Measurements from ENCODE around the gene UTP25. TPM values are rescaled to one million over a fixed set of nuclear protein-coding genes. Genes with fewer than 3 reads are reported as not detected.
"Not testable (repeated sequence)": the region's sequence is repeated elsewhere in the genome, so short reads cannot be mapped to it uniquely, and the experiment has no call there.

The UTP25 gene
- polyA plus RNA-seq, 1 experiment: 8.6 TPM

- POLR2A ChIA-PET: no interaction called here
- H3K27ac ChIP-seq (ENCODE audit: low read depth, low read length): no peak overlapping the region
- TF ChIP-seq CTCF (IDR thresholded peaks at IDR 0.05; ENCODE audit: low read depth, low read length): no peak
- CTCF ChIA-PET: interaction anchor here (1.3 to 2.3 kb wide), 3 partner anchors 18 to 96 kb away, joined by 6 to 9 read pairs (median 8); no protein-coding TSS in a partner anchor
- peaks cover 4% of the 10 kb centered on the region; the same call in 1 of the 2 replicates for H3K9me3 ChIP-seq (ENCODE audit: control insufficient read depth, insufficient read depth, low read length)
- H3K27me3 ChIP-seq (ENCODE audit: control insufficient read depth, insufficient read depth, low read length): no peaks in the 10 kb centered on the region
- no peak overlapping the region for H3K4me3 ChIP-seq (ENCODE audit: low read depth, low read length)
- DNase-seq (ENCODE audit: low read depth, low spot score): no peak
Measured at GRCh38 chr1:209893751-209894150, 66.0 kb downstream of the UTP25 start.

- peak overlapping the region; percentile 50 for H3K27ac ChIP-seq (ENCODE audit: low read depth, low read length)
- H3K27me3 ChIP-seq (ENCODE audit: control insufficient read depth, insufficient read depth, low read length): no peaks in the 10 kb centered on the region
- TF ChIP-seq CTCF (IDR thresholded peaks at IDR 0.05; ENCODE audit: low read depth, low read length): no peak
- no peak for DNase-seq (ENCODE audit: low read depth, low spot score)
- H3K9me3 ChIP-seq (ENCODE audit: control insufficient read depth, insufficient read depth, low read length): no peaks in the 10 kb centered on the region; the same call in 1 of the 2 replicates
- no peak overlapping the region for H3K4me3 ChIP-seq (ENCODE audit: low read depth, low read length)
- ChIA-PET POLR2A (no interaction called here), CTCF (interaction anchor here (1.0 to 2.3 kb wide), 4 partner anchors 20 to 72 kb away, joined by 3 to 9 read pairs (median 6); no protein-coding TSS in a partner anchor)
Measured at GRCh38 chr1:209895709-209896108, 67.9 kb downstream of the UTP25 start.

GRCh38 chr1:209896346-209896745, 68.6 kb downstream of the UTP25 start:
- no peak for TF ChIP-seq CTCF (IDR thresholded peaks at IDR 0.05; ENCODE audit: low read depth, low read length)
- DNase-seq (ENCODE audit: low read depth, low spot score): no peak
- POLR2A ChIA-PET: no interaction called here

GRCh38 chr1:209898271-209898670, 70.5 kb downstream of the UTP25 start:
- POLR2A ChIA-PET; H3K27ac ChIP-seq (ENCODE audit: low read depth, low read length); DNase-seq (ENCODE audit: low read depth, low spot score); H3K27me3 ChIP-seq (ENCODE audit: control insufficient read depth, insufficient read depth, low read length); CTCF ChIA-PET; H3K4me3 ChIP-seq (ENCODE audit: low read depth, low read length); H3K9me3 ChIP-seq (ENCODE audit: control insufficient read depth, insufficient read depth, low read length): not testable (repeated sequence)

More at GRCh38 chr1:209896346-209896745, 68.6 kb downstream of the UTP25 start:
- Histone ChIP-seq H3K27me3 (ENCODE audit: control insufficient read depth, insufficient read depth, low read length) (no peaks in the 10 kb centered on the region), H3K9me3 (ENCODE audit: control insufficient read depth, insufficient read depth, low read length) (no peaks in the 10 kb centered on the region; the same call in 1 of the 2 replicates), H3K4me3 (ENCODE audit: low read depth, low read length) (no peak overlapping the region), H3K27ac (ENCODE audit: low read depth, low read length) (peak overlapping the region; percentile 50)
- CTCF ChIA-PET: interaction anchor here (1.0 to 1.2 kb wide), 2 partner anchors 21 to 30 kb away, joined by 3 to 4 read pairs; no protein-coding TSS in a partner anchor

- H3K9me3 ChIP-seq (ENCODE audit: control insufficient read depth, insufficient read depth, low read length); H3K27ac ChIP-seq (ENCODE audit: low read depth, low read length); POLR2A ChIA-PET; H3K27me3 ChIP-seq (ENCODE audit: control insufficient read depth, insufficient read depth, low read length); H3K4me3 ChIP-seq (ENCODE audit: low read depth, low read length); DNase-seq (ENCODE audit: low read depth, low spot score): not testable (repeated sequence)
- CTCF ChIA-PET: interaction anchor here (1.1 kb wide), 1 partner anchor 91 kb away, joined by 5 read pairs; no protein-coding TSS in a partner anchor
Measured at GRCh38 chr1:209898851-209899250, 71.1 kb downstream of the UTP25 start.

- no peaks in the 10 kb centered on the region; the same call in 1 of the 2 replicates for H3K9me3 ChIP-seq (ENCODE audit: control insufficient read depth, insufficient read depth, low read length)
- DNase-seq (ENCODE audit: low read depth, low spot score): no peak
- no peaks in the 10 kb centered on the region for H3K27me3 ChIP-seq (ENCODE audit: control insufficient read depth, insufficient read depth, low read length)
- ChIA-PET POLR2A (no interaction called here), CTCF (interaction anchor here (1.1 to 1.5 kb wide), 2 partner anchors 26 to 89 kb away, joined by 3 to 5 read pairs; no protein-coding TSS in a partner anchor)
- peak; percentile 28 for TF ChIP-seq CTCF (IDR thresholded peaks at IDR 0.05; ENCODE audit: low read depth, low read length)
- H3K4me3 ChIP-seq (ENCODE audit: low read depth, low read length): no peak overlapping the region
- no peak overlapping the region for H3K27ac ChIP-seq (ENCODE audit: low read depth, low read length)
Measured at GRCh38 chr1:209899948-209900347, 72.2 kb downstream of the UTP25 start.

Data from AG04450 (cell line).